AG08396 (cell line): Measurements from ENCODE around the gene KCNMB3.
"Not testable (repeated sequence)": the region's sequence is repeated elsewhere in the genome, so short reads cannot be mapped to it uniquely, and the experiment has no call there.

Experiments used
- DNase-seq: peaks from one replicate; pipeline ENCODE4 v3.0.0; 2012; ENCODE audit warnings: low spot score, mixed read lengths

Gene KCNMB3

GRCh38 chr3:179250803-179251476 lies at the start of gene KCNMB3:
KCNMB3 (minus strand) TSS chr3:179251114; CDS start chr3:179250990, 124 bp downstream.
- DNase-seq = no peak

DNA sequence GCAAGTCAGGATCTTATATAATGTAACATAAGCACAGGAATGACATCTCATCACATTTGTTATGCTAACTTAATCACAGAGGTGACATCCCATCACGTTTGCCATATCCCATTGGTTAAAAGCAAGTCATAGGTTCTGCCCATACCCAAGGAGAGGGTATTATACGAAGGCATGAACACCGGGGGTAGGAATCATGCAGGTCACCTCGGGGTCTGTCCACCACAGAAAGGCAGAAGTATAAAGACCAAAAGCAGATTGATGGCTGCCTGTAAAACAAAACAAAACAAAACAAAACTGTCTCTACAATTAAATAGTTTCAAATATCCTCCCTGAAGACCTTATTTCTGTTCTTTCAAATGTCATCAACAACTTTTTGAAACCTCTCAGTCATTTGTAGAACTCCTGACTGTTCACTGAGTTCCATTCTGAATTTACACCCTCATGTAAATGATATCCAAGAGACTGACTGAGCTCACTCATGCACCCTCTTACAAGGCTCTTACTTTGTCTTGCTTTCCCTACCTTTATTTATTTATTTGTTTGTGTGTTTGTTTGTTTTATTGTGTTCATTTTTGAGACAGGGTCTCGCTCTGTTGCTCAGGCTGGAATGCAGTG lies 49.2 kb upstream of the KCNMB3 start:
- no peak for DNase-seq

DNA sequence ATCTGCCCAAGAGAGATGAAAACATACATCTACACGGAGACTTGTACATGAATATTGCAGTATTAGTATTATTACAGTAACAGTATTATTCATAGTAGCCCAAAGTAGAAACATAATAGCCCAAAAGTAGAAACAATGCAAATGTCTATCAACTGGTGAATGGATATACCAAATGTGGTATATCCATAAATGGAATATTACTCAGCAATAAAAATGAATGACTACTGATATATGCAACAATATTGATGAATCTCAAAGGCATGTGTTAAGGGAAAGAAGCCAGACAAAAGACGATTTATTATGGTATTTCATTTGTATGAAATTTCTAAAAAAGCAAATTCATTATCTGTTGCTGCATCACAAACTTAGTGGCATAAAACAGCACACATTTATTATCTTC lies 48.4 kb upstream of the KCNMB3 start:
- DNase-seq = no peak

DNA sequence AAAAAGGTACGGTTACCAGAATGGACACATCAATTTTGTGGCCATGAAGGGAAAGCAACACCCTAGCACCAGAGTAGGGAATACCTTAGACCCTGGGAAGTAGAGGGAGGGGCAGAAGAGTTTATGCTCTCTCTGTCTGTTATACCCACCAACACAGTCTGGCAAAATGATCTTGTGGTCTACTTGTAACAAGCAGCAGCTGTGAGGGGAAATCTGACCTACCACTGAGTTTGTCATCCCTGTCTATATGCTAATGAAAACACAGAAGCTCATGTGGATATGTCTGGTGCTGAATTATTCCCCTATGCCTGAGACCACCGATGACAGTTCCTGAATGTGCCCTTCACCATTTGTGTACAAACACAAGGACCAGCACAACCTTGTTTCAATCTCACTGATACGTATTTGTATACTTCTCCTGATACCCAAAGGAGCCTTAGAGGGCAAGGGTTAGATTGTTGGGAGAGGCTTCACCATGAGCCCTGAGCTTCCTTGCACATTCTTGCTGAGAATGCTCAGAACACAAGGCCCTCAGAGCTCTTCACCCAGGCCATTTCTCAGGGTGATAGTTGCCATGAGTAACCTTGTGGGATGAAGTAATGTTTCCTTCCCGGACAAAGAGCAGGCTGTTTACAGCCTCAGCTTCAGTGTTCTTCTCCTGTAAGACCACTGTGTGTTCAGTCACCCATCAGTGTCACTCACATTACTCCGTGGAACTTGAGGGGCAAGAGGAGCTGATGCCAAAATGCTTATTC lies 47.2 kb upstream of the KCNMB3 start:
- DNase-seq = no peak

DNA sequence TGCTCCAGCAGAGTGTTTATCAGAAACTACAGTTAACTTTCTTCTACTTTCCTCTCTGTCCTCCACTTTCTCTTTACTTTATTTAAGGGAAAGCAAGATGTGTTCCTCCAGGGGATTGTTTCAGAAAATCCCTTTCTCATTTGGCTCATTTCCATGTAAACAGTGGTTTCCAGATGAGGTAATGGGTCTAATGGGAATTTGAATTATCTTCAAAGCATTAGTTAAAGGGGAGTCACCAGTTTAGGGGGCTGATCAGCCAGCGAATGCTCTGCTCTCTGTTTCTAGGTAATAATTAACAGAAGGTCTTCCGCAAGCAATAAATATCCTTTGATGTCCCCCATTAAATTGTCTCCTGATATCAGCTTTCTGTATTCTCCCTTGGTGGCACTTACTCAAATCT lies 41.5 kb upstream of the KCNMB3 start:
- no peak for DNase-seq

DNA sequence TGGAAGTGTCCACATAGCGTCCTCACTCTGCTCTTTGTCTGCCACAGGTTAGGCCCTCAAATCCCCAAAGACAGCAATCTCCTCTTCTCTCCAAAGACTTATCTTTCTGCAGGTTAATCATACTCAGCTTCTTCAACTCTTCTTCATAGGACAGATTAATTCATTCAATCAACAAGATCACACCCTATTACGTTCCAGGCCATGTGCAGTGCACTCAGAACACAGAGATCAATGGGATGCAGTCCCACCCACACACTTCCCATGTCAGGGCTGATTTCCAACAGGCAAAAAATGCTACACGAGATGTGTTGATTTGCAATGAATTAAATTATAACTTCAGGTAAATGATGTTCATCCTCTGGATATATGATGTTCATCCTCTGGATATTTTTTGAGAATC lies 38.4 kb upstream of the KCNMB3 start:
- DNase-seq = no peak

- DNase-seq = no peak
Observed at GRCh38 chr3:179288845-179289244, 37.9 kb upstream of the KCNMB3 start.

DNA sequence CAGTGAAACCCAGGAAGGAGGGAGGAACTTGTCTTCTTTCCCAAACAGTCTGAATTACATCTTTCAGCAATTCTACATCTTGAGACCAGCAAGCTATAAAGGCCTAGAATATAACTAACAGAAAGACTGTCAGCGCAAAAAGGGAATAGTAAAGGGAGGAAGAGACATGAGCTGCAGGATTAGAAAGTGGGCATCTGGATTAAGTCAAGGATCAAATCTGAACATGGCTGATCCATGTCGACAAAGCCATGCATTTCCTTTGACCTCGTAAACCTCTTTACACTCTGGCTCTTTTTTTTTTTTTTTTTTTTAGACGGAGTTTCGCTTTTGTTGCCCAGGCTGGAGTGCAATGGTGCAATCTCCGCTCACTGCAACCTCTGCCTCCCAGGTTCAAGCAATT lies 35.4 kb upstream of the KCNMB3 start:
- DNase-seq = no peak

DNA sequence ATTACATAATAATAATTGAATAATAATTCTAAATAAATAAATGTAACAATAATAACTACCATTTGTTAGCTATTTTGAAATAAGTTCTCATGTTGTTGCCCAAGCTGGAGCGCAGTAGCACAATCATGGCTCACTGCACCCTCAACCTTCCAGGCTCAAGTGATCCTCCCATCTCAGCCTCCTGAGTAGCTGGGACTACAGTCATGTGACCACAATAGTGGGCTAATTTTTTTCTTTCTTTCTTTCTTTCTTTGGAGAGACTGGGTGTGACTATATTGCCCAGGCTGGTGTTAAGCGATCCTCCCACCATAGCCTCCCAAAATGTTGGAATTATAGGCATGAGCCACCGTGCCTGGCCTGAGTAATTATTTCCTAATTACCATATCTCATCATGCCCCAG lies 30.9 kb upstream of the KCNMB3 start:
- no peak for DNase-seq

GRCh38 chr3:179279837-179280236 lies 28.9 kb upstream of the KCNMB3 start:
- DNase-seq = no peak

DNA sequence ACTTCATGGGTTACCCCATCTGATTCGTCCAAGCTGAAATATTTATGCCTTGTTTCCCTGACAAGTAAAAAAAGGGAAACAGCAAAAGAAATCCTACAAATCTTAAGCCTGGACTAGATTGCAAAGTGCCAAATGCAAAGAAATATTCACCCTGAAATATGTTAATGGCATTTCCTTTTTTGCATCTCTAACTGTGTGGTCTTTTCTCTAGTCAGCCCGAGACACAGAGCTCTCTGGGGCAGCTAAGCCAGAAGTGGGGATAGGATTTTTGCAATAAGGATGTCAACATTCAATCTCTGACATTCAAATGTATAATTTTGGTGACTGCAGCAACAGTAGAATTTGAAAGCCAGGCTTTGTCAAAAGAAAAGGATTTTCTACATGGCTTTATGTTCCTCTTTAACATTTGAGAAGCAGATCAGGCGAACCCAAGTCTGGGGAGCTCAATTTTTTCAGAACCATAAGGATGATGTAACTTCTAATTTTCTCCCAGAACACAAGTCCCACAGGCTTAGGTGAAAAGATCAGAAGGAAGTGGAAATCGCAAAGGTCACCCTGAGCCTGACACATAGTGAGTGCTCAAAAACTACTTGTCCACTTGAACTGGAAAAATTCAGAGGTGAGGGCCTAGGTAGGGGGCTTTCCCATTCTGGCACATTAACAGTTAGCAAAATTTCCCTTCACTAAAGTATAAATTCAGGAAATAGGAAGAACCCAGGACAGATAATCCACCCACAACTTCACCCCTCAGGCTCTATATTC lies 28.2 kb upstream of the KCNMB3 start:
- DNase-seq = no peak

GRCh38 chr3:179278151-179278550 lies 27.2 kb upstream of the KCNMB3 start:
- DNase-seq = no peak

GRCh38 chr3:179276743-179277142 lies 25.8 kb upstream of the KCNMB3 start:
- no peak for DNase-seq

DNA sequence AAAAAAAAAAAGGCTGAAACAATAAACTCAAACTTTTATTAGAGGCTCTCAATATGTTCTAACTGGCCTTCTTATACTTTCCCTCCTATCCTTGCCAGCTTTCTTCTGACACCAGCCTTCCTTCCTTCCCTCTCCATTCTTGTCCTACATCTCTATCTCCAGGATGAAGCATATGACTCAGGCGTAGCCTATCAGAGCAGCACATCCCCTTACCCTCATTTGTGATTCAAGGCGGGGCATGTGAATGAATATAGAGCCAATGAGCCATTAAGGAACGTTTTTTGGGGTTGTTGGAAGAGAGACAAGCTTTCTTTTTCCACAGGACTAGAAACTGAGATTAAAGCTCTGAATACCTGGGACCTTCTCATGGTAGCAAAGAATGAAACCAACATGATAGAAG lies 25.1 kb upstream of the KCNMB3 start:
- DNase-seq = no peak

- not testable (repeated sequence) for DNase-seq
Observed at GRCh38 chr3:179274434-179274833, 23.5 kb upstream of the KCNMB3 start.

GRCh38 chr3:179272385-179272784 lies 21.5 kb upstream of the KCNMB3 start:
- DNase-seq = no peak

GRCh38 chr3:179269152-179269707 lies 18.3 kb upstream of the KCNMB3 start:
- DNase-seq = no peak

- no peak for DNase-seq
Observed at GRCh38 chr3:179268400-179269051, 17.6 kb upstream of the KCNMB3 start.

DNA sequence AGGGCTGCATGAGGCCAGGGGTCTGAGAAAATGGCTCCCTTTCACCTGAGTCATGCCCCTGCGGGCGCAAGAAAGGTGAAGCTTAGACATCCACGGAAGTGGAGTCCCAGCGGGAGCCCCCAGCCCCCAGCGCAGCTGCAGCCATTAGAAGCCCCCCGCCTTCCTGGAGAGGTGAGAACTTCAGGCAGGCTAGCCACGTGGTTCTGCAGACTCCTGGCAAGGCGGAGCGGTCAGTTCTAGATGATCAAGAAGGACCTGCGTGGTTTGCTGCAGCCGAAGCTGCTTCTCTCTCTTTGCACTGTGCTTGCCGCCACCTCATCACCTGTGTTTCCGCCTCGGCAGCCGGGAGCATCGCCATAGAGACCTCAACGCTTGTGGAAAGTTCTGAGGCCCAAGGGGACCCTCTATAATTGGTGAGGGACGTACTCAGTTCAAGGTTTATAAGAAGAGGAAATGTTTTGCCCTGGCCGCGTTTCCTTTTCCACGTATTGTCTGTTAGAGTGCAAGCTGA lies 15.8 kb upstream of the KCNMB3 start:
- DNase-seq = no peak

DNA sequence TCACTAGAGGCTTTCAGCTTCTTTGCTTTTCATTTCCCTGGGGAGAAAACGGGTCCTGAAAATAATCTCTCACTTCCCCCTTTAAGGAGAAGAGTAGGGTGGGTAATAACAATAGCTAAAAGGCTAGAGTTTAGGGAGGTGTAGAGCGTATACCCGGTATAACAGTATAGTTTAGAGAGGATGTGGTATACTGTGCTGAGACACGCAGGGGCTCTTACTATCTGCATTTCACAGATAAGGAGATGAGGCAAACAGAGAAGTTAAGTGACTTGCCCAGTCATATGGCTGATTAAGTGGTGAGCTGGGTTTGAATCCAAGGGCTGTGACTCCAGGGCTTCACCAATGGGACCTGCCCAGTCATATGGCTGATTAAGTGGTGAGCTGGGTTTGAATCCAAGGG lies 15.0 kb upstream of the KCNMB3 start:
- DNase-seq = no peak

DNA sequence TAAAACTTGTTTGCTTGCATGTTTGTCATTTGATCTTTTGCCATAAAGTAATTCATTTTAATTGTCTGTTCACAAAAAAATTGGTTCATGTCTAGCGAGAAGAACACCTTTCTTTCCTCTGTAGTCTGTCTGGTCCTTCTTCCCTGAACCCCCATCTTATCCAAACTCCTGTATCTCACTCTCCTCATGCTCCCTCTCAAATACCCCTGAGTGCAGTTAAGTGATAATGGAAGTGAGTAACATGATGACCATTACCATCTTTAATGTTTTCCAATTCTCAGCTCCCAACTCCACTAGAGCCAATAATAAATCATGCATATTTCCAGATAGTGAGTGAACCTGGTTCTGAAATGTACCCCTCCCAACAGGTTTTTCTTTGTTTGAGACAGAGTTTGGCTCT lies 14.2 kb upstream of the KCNMB3 start:
- no peak for DNase-seq

DNA sequence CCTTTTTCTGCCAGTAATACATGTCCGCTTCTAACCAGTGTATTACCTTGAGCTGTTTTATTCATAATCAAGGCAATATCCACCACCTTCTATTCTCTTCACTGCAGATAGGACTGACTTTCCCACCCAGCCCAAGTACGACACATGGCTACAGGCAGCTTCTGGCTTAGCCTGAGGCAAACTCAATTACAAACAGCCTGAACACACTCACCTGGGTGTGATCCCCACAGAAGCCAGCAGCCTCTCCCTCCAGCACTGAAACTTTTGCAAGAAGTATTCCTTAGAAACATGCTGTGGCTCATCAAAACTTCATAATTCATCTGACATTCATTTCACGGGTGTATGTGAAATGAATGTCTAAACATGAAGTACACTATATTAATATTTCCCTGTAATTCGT lies 13.5 kb upstream of the KCNMB3 start:
- DNase-seq = no peak
